HL-60 (cell line): ENCODE measurements around the gene ITPA.

Experiments used
- DNase-seq, 2 experiments: peaks; one replicate each; pipeline ENCODE4 v3.0.0-alpha.2; 2010 to 2020; ENCODE audit warnings: low read depth in 1 of 2, low spot score in 1 of 2
- H3K27ac ChIP-seq: fragments of 250-450 bp; sonication (Bioruptor Pico); replicated peaks from 2 replicates; pipeline ENCODE4 v1.5.1; 2020; ENCODE audit warnings: mild to moderate bottlenecking, moderate library complexity
- H3K27me3 ChIP-seq: fragments of 250-450 bp; sonication (Bioruptor Pico); 2 replicates; pipeline ENCODE4 v1.5.1; 2021; ENCODE audit warnings: mild to moderate bottlenecking, moderate library complexity; ENCODE audit not compliant: insufficient read depth, poor library complexity, severe bottlenecking
- H3K4me3 ChIP-seq: replicated peaks from 2 replicates; pipeline ENCODE4 v1.5.1; 2011; ENCODE audit warnings: mild to moderate bottlenecking, control low read depth, low read length; ENCODE audit not compliant: insufficient read depth
- CTCF ChIP-seq: IDR thresholded peaks from one replicate; pipeline ENCODE4 v1.5.1; 2011; ENCODE audit warnings: low read length, control low read depth, inconsistent platforms; ENCODE audit not compliant: insufficient read depth
- GABPA ChIP-seq: IDR thresholded peaks from 2 replicates; pipeline ENCODE4 v1.6.1; 2012; ENCODE audit warnings: low read depth
- POLR2AphosphoS5 ChIP-seq: IDR thresholded peaks from 2 replicates; pipeline ENCODE4 v1.6.1; 2012; ENCODE audit warnings: low read depth
- REST ChIP-seq: IDR thresholded peaks from 2 replicates; pipeline ENCODE4 v1.6.1; 2012; ENCODE audit warnings: low read depth; ENCODE audit not compliant: insufficient replicate concordance
- SPI1 ChIP-seq: IDR thresholded peaks from 2 replicates; pipeline ENCODE4 v1.6.1; 2012; ENCODE audit warnings: low read depth, mild to moderate bottlenecking, borderline replicate concordance

The ITPA gene

GRCh38 chr20:3231889-3232588, 22.7 kb downstream of the ITPA start:
- Histone ChIP-seq H3K27ac (no peak overlapping the region), H3K27me3 (peaks cover 9% of the 10 kb centered on the region), H3K4me3 (no peak overlapping the region)
- no peak for DNase-seq
- TF ChIP-seq POLR2AphosphoS5: no peak
- no peak for TF ChIP-seq CTCF
- no peak for TF ChIP-seq GABPA
- no peak for TF ChIP-seq SPI1
- TF ChIP-seq REST: no peak

- H3K27ac ChIP-seq: no peak overlapping the region
- H3K4me3 ChIP-seq: no peak overlapping the region
- TF ChIP-seq POLR2AphosphoS5: no peak
- TF ChIP-seq REST: no peak
- no peak for TF ChIP-seq GABPA
- TF ChIP-seq CTCF: no peak
- TF ChIP-seq SPI1: no peak
- H3K27me3 ChIP-seq: peaks cover 22% of the 10 kb centered on the region
- DNase-seq: no peak
Measured at GRCh38 chr20:3233131-3233990, 24.1 kb downstream of the ITPA start.

- Histone ChIP-seq H3K27ac (no peak overlapping the region), H3K4me3 (no peak overlapping the region), H3K27me3 (peaks cover 25% of the 10 kb centered on the region)
- TF ChIP-seq GABPA: no peak
- TF ChIP-seq CTCF: no peak
- no peak for TF ChIP-seq REST
- TF ChIP-seq SPI1: no peak
- no peak for TF ChIP-seq POLR2AphosphoS5
- no peak for DNase-seq
Measured at GRCh38 chr20:3233991-3234498, 24.7 kb downstream of the ITPA start.
